ENCODE measurements around the gene NUSAP1.
"Not testable (repeated sequence)": the region's sequence is repeated elsewhere in the genome, so short reads cannot be mapped to it uniquely, and the experiment has no call there.

Gene NUSAP1

DNA sequence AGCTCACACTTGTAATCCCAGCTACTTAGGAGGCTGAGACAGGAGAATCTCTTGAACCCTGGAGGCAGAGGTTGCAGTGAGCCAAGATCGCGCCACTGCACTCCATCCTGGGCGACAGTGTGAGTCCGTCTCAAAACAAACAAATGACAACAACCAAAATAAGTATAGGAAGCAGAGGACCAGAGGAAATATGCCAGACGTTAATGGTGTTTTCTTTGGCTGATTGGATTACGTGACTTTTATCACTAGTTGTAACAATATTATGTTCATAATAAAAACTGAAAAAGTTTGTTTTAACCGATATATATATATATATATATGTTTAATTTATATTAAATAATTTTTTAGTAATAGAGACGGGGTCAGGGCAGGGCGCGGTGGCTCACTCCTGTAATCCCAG, 21.7 kb downstream of the NUSAP1 start:
- TF ChIP-seq, protein P1, sequence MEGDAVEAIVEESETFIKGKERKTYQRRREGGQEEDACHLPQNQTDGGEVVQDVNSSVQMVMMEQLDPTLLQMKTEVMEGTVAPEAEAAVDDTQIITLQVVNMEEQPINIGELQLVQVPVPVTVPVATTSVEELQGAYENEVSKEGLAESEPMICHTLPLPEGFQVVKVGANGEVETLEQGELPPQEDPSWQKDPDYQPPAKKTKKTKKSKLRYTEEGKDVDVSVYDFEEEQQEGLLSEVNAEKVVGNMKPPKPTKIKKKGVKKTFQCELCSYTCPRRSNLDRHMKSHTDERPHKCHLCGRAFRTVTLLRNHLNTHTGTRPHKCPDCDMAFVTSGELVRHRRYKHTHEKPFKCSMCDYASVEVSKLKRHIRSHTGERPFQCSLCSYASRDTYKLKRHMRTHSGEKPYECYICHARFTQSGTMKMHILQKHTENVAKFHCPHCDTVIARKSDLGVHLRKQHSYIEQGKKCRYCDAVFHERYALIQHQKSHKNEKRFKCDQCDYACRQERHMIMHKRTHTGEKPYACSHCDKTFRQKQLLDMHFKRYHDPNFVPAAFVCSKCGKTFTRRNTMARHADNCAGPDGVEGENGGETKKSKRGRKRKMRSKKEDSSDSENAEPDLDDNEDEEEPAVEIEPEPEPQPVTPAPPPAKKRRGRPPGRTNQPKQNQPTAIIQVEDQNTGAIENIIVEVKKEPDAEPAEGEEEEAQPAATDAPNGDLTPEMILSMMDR (IDR thresholded peaks at IDR 0.05; ENCODE audit: low read depth, low read length): no peak
- DNase-seq (ENCODE audit: extremely low read depth, low read depth): no peak

DNA sequence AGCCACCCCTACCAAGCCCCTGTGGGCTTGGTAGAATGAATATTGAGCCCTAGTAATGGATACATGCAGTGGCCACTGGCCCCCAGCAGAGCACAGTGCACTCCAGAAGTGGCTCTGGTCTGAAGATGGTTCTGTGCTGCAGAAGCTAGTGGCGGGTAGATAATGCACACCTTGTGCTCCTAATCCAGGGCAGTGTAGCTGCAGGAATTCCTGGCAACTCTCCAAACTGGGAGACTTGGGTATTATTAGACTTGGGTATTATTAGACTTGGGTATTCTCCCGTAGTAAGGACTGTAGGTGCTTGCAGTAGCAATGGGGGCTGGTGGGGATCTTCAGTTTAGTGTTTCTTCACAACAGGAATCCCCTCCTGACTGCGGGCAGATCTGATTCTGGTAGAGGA, 34.7 kb downstream of the NUSAP1 start:
- no peak for DNase-seq (ENCODE audit: extremely low read depth, low read depth)
- TF ChIP-seq, protein P1 (IDR thresholded peaks at IDR 0.05; ENCODE audit: low read depth, low read length): no peak

DNA sequence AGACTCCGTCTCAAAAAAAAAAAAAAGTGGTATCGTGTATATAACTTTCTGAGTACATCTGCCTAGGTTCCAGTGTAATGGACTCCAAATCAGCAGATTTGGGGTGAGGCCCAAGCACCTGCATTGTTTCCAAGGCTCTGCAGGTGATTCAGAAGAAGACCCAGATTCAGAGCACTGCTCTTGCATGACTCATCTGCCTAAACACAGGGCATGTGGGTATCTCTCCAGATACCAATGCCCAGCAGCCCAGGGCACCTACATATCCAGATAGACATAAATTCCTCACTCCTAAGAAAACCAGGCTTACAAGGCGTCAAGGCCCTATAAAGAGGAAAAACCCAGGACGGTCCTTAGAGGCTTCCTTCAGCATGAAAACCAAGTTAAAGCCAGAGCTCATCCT, 45.3 kb downstream of the NUSAP1 start:
- TF ChIP-seq, protein P1 (IDR thresholded peaks at IDR 0.05; ENCODE audit: low read depth, low read length): no peak

GRCh38 chr15:41383974-41384749, 51.5 kb downstream of the NUSAP1 start:
- not testable (repeated sequence) for DNase-seq (ENCODE audit: extremely low read depth, low read depth)

More for the DNA sequence above, 45.3 kb downstream of the NUSAP1 start:
- DNase-seq (ENCODE audit: extremely low read depth, low read depth): no peak

GRCh38 chr15:41387646-41388045, 55.0 kb downstream of the NUSAP1 start:
- no peak for DNase-seq (ENCODE audit: extremely low read depth, low read depth)
- TF ChIP-seq, protein P1 (IDR thresholded peaks at IDR 0.05; ENCODE audit: low read depth, low read length): no peak

GRCh38 chr15:41392659-41393058, 60.0 kb downstream of the NUSAP1 start:
- DNase-seq (ENCODE audit: extremely low read depth, low read depth): no peak
- TF ChIP-seq, protein P1 (IDR thresholded peaks at IDR 0.05; ENCODE audit: low read depth, low read length): no peak

GRCh38 chr15:41394924-41395323, 62.2 kb downstream of the NUSAP1 start:
- TF ChIP-seq, protein P1 (IDR thresholded peaks at IDR 0.05; ENCODE audit: low read depth, low read length): no peak
- no peak for DNase-seq (ENCODE audit: extremely low read depth, low read depth)

- no peak for DNase-seq (ENCODE audit: extremely low read depth, low read depth)
- TF ChIP-seq, protein P1 (IDR thresholded peaks at IDR 0.05; ENCODE audit: low read depth, low read length): no peak
These were observed 63.4 kb downstream of the NUSAP1 start for GRCh38 chr15:41396111-41396510.
